Mesodermal cell (in vitro differentiated cells): ENCODE data around the gene IGF2.

ENCODE experiments used
- H3K27ac ChIP-seq: 2 replicates; pipeline ENCODE4 v1.7.0; 2013; ENCODE audit warnings: mild to moderate bottlenecking, low read depth, low read length, moderate library complexity; ENCODE audit not compliant: severe bottlenecking
- H3K36me3 ChIP-seq: 2 replicates; pipeline ENCODE4 v1.7.1; 2013; ENCODE audit warnings: mild to moderate bottlenecking, low read length, moderate library complexity; ENCODE audit not compliant: control insufficient read depth, insufficient read depth
- H3K4me1 ChIP-seq: one replicate; pipeline ENCODE4 v1.7.1; 2013; ENCODE audit warnings: mild to moderate bottlenecking, low read length; ENCODE audit not compliant: insufficient read depth, control insufficient read depth, poor library complexity, severe bottlenecking
- H3K4me3 ChIP-seq: 2 replicates; pipeline ENCODE4 v1.7.0; 2013; ENCODE audit warnings: low read length, control low read depth, mild to moderate bottlenecking; ENCODE audit not compliant: insufficient read depth, poor library complexity, severe bottlenecking; ENCODE audit errors: extremely low read depth
- H3K9me3 ChIP-seq: 2 replicates; pipeline ENCODE4 v1.7.1; 2013; ENCODE audit warnings: mild to moderate bottlenecking, low read length, moderate library complexity; ENCODE audit not compliant: control insufficient read depth
- WGBS, 2 experiments: methylation state at CpG; one replicate each; pipeline ENCODE4 v1.1.5; 2013; ENCODE audit warnings: missing lambda C conversion rate in 2 of 2; ENCODE audit not compliant: insufficient coverage in 2 of 2; 5-methylcytosine and 5-hydroxymethylcytosine counted together

IGF2 gene

DNA sequence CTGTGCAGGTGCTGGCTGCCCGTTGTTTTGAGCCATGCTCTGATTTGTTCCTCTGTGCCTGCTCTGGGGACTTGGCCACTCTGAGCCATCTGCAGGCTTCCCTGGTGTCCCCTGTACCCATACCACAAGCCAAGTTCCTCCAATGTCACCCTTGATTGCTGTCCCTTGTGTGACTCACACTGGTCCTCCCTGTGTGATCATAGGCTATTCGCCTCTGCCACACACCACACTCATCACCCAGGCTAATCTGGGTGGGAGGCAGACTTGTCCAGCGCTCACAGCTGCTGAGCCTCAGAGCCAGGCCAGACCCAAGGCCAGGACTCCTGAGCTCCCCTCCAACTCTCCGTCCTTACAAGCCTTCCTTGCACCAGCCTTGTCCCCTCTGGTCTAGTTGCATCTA lies 31.7 kb downstream of the IGF2 start:
- Histone ChIP-seq H3K4me3 (no peak overlapping the region), H3K36me3 (no peaks in the 10 kb centered on the region), H3K27ac (no peak overlapping the region), H3K9me3 (no peaks in the 10 kb centered on the region), H3K4me1 (peaks cover 5% of the 10 kb centered on the region)
- 74 to 91% methylated on average over 3 to 4 of the region's 4 CpGs for WGBS, 2 experiments

GRCh38 chr11:2106583-2107209 lies 32.5 kb downstream of the IGF2 start:
- Histone ChIP-seq H3K9me3 (no peaks in the 10 kb centered on the region), H3K27ac (no peak overlapping the region), H3K36me3 (no peaks in the 10 kb centered on the region), H3K4me1 (peaks cover 5% of the 10 kb centered on the region), H3K4me3 (no peak overlapping the region)
- 88 to 90% methylated on average over 1 of the region's 1 CpG for WGBS, 2 experiments

GRCh38 chr11:2105511-2105910 lies 33.7 kb downstream of the IGF2 start:
- H3K27ac ChIP-seq: no peak overlapping the region
- no peak overlapping the region for H3K4me3 ChIP-seq
- H3K4me1 ChIP-seq: peaks cover 9% of the 10 kb centered on the region
- H3K9me3 ChIP-seq: no peaks in the 10 kb centered on the region
- no peaks in the 10 kb centered on the region for H3K36me3 ChIP-seq
- WGBS, 2 experiments: 93 to 97% methylated on average over 6 to 7 of the region's 7 CpGs

- H3K4me1 ChIP-seq: peaks cover 13% of the 10 kb centered on the region
- 84 to 88% methylated on average over 16 to 17 of the region's 18 CpGs for WGBS, 2 experiments
- no peak overlapping the region for H3K27ac ChIP-seq
- H3K4me3 ChIP-seq: no peak overlapping the region
- H3K9me3 ChIP-seq: no peaks in the 10 kb centered on the region
- no peaks in the 10 kb centered on the region for H3K36me3 ChIP-seq
Observed at GRCh38 chr11:2104524-2105440, 34.4 kb downstream of the IGF2 start.

DNA sequence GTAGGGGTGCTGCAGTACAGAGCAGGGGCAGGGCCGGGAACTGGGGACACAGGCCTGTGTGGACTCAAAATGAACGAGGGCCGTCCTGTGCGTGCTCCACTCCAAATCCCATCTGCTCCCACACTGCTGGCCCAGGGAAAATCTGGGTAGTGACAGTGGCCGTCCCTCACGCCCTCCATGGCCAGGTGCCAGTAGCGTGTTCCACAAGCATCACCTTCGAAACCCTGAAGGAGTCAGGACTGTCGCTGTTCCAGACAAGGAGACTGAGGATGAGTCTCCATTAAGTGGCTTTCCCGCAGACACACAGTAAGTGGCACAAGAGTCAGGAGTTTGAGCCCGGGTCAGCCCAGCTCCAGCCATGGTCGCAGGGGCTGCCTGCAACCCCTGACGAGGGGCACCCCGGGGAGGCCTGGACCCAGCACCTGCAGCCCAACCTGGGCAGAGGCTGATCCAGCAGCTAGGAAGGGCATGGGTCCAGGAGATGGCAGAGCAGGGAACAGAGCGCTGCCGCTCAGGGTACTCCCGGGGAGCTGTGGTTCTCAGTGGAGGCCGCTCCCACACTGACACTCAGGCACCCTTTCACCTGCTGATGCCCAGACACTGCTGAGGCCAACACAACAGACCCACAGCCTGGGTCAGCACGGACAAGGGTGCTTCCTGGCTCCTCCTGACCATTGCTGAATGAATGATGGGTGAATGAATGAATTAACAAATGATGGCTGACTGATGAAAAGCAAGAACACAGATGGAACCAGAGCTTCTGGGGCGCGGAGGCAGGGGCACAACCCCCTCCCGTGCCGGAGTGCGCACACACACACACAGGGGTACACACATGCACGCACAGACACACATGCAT lies 35.3 kb downstream of the IGF2 start:
- Histone ChIP-seq H3K9me3 (no peaks in the 10 kb centered on the region), H3K27ac (no peak overlapping the region), H3K36me3 (no peaks in the 10 kb centered on the region), H3K4me1 (peaks cover 14% of the 10 kb centered on the region), H3K4me3 (no peak overlapping the region)
- 93% methylated on average over 19 of the region's 25 CpGs for WGBS, 2 experiments

DNA sequence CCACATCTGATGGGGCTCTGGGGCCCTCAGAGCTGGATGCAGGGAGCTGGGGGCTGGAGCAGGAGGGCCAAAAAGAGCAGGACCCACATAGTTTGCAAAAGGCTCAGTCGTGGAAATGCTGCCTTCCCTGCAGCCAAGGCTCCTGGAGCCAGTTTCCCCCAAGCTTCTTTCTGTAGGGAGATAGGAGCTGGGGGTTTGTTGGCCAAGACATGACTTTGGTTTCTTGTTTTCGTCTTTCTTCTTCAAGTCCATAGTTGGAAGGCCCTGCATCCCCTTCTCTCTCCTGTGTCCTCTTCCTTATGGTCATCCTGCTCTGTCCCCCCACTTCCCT lies 36.3 kb downstream of the IGF2 start:
- Histone ChIP-seq H3K27ac (no peak overlapping the region), H3K4me3 (no peak overlapping the region), H3K36me3 (no peaks in the 10 kb centered on the region), H3K9me3 (no peaks in the 10 kb centered on the region), H3K4me1 (peaks cover 20% of the 10 kb centered on the region)
- 75 to 87% methylated on average over 1 to 2 of the region's 2 CpGs for WGBS, 2 experiments

- Histone ChIP-seq H3K36me3 (no peaks in the 10 kb centered on the region), H3K4me1 (peaks cover 24% of the 10 kb centered on the region), H3K27ac (no peak overlapping the region), H3K9me3 (no peaks in the 10 kb centered on the region), H3K4me3 (no peak overlapping the region)
- 86 to 95% methylated on average over 7 of the region's 8 CpGs for WGBS, 2 experiments
Observed at GRCh38 chr11:2102132-2102882, 36.9 kb downstream of the IGF2 start.

GRCh38 chr11:2101171-2101675 lies 38.0 kb downstream of the IGF2 start:
- WGBS, 2 experiments: 87 to 93% methylated on average over 7 to 8 of the region's 10 CpGs
- Histone ChIP-seq H3K27ac (no peak overlapping the region), H3K4me3 (no peak overlapping the region), H3K36me3 (no peaks in the 10 kb centered on the region), H3K9me3 (no peaks in the 10 kb centered on the region), H3K4me1 (peaks cover 35% of the 10 kb centered on the region)

- no peaks in the 10 kb centered on the region for H3K9me3 ChIP-seq
- H3K36me3 ChIP-seq: no peaks in the 10 kb centered on the region
- 83 to 85% methylated on average over 21 to 24 of the region's 25 CpGs for WGBS, 2 experiments
- H3K27ac ChIP-seq: no peak overlapping the region
- H3K4me3 ChIP-seq: no peak overlapping the region
- peaks cover 41% of the 10 kb centered on the region for H3K4me1 ChIP-seq
Observed at GRCh38 chr11:2100361-2101170, 38.6 kb downstream of the IGF2 start.
